HG03442 (cell line): ENCODE measurements around the gene KCTD21.
A peak's percentile ranks its signal among the peaks of the same experiment; 100 is the strongest.

Experiments
- ATAC-seq: cut with Tn5 transposase; IDR thresholded peaks from one replicate; pipeline ENCODE4 v1.9.1; 2021; ENCODE audit warnings: mild to moderate bottlenecking, moderate library complexity; ENCODE audit not compliant: unreplicated experiment

KCTD21 gene

DNA sequence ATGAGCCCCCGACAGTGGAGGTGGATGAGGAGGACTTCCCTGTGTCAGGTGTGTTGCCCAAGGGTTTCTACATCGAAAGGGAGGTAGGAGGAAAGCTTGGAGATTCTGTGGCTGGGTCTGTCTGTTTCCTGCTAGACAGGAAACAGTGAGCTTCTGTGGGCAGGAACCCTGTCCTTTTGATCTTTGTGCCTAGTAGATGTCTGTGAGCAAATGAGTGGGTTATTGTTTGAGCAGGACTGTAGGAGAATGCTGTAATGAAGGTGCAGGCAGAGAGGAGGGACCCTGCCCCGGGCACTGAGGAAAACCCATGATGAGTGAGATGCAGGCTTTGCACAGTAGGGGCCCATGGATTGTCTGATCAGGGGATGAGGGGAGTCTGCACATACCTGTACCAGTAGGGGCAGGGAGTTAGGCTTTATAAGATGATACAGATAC is 14.3 kb upstream of the KCTD21 start:
- ATAC-seq = no peak

DNA sequence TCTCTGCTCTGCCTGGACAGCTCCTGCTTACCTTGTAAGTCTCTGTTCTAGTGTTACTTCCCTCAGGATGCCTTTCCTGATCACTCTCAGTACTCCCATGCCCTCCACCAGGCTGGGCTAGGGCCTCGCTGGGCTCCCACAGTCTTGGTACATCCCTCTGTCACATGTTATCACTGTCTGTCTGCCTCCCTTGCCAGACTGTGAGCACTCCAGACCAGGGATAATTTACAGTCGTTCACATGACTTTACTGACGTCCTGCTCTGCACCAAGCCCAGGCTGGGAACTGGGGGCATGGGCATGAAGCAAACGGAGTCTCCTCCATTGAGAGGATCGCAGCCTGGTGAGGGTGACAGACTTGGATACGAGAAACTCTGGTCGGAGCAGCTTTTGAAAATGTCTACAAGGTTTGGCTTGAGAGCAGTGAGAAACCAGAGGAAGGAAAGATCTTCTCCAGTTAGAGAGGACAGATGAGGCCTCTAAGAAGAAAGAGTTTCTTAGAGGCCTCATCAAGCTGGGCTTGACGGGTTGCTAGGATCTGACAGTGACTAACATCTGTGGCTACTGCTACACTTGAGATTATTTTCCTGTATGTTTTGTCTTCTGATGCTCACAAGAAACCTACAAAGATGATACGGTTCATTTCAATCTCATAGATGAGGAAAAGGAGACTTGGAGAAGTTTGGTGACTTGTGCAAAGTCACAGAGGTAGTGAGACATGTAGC is 12.8 kb upstream of the KCTD21 start:
- no peak for ATAC-seq

DNA sequence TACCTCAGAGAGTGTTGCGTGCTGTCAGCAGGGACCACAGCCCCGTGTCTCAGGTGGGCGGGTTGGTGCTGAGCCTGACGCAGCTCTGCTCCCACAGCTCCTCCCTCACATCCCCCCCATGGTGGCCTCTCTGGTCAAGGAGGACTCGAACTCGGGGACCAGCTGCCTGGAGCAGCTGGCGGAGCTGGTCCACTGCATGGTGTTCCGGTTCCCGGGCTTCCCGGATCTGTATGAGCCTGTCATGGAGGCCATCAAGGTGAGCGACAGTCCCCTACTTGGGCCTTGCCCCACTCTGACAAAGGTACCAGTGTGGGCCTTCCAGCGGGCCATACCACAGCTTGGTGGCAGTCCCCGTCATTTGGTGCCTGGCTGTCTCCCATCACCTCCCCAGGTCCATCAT is 12.1 kb upstream of the KCTD21 start:
- ATAC-seq = no peak

DNA sequence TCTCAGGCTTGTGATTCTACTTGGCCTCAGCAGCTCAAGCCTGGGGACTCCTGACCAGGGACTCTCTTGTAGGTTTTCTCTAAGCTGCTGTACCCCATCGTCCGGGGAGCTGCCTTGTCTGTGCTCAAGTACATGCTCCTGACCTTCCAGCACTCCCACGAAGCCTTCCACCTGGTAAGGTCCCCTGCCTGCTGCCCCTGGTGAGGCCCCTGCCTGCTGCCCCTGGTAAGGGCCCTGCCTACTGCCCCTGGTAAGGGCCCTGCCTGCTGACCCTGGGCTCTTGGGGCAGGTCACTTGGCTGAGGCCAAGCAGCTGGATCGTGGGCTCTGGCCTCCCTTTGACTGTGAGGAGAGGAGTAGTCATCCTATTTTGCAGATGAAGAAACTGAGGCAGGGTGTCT is 11.6 kb upstream of the KCTD21 start:
- no peak for ATAC-seq

DNA sequence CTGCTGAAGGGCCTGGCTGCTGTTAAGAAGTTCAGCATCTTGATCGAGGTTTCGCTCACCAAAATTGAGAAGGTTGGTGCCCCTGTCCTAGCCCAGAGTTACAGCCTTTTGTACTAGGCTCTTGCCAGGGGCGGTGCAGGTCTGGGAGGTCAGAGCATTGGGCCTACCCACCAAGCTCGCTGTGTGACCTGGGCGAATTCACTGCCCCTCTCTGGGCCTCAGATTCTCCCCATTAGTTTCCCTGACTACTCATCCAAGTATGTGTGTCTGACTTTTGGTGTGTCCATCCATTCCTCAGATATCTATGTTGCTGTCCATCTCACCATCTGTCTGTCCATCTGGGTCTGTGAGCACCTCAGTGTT is 11.2 kb upstream of the KCTD21 start:
- no peak for ATAC-seq

DNA sequence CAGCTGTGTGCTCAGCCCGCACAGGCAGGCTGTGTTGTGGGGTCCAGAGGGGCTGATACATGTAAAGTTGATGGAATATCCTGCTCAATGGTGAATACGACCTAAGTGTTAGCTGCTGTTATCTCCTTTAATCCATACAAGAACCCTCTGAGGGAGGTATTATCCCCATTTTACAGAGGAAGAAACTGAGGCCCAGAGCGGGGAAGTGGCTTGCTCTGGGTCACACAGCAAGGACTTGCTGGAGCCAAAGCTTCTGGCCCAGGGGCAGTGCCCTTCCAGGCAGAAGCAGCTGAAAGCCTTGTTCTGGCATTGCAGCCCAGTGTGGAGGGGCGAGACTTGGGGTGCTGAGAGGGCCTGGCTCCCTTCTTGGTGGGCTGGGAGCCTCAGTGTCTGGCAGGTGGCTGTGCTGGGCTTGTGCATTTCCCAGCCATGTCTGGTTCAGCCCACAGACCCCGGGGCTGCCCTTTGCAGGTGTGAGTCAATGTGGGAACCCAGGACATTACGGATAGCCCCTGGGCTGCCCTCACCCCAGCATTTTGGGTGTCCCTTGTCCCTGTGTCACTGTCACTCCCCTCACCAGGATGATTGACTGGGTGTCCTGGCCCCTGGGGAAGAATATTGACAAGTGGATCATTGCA is 10.7 kb upstream of the KCTD21 start:
- no peak for ATAC-seq

DNA sequence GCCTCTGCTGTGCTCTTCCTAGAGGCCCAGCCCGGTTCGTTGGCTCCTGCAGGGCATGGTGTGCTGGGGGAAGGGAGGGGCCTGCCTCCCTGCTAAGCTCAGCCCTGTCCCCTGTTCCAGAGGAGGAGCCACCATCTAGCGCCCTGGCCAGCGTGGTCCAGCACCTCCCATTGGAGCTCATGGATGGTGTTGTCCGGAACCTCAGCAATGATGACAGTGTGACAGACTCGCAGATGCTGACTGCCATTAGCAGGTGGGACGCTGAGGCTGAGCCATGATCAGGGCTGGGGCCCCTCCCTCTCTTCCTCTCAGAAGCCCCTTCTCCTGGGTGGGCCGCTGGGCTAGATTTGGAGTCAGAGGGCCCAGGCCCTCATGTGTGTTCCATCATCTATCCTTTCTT is 9.4 kb upstream of the KCTD21 start:
- ATAC-seq = no peak

DNA sequence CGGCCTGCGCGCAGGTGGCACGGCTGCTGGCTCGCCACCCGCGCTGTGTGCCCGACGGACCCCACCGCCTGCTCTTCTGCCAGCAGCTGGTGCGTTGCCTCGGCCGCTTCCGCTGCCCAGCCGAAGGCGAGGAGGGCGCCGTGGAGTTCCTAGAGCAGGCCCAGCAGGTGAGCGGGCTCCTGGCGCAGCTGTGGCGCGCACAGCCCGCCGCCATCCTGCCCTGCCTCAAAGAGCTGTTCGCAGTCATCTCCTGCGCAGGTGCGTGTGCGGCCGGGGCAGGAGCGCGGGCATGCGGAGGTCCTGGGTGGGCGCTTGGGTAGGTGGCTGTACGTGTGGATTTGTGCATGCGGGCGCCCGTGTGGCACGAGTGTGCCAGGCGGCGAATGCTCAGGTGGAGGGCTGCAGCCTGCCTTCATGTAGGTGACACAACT is 8.2 kb upstream of the KCTD21 start:
- no peak for ATAC-seq

DNA sequence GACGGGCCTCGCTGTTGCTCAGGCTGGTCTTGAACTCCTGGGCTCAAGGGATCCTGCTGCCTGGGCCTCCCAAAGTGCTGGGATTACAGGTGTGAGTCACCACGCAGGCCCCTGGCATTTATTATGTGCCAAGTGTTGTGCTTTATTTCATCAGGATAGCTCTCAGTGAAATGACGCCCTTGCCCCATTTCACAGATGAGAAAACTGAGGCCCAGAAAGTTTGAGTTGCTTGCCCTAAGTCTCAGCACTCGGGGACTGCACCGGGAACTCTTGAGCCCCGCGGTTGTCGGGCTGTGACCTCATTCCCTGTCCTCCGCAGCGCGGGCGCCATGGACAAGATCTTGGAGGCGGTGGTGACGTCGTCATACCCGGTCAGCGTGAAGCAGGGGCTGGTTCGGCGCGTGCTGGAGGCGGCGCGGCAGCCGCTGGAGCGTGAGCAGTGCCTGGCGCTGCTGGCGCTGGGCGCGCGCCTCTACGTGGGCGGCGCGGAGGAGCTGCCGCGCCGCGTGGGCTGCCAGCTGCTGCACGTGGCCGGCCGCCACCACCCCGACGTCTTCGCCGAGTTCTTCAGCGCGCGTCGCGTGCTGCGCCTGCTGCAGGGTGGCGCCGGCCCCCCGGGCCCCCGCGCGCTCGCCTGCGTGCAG is 7.6 kb upstream of the KCTD21 start:
- ATAC-seq = no peak

DNA sequence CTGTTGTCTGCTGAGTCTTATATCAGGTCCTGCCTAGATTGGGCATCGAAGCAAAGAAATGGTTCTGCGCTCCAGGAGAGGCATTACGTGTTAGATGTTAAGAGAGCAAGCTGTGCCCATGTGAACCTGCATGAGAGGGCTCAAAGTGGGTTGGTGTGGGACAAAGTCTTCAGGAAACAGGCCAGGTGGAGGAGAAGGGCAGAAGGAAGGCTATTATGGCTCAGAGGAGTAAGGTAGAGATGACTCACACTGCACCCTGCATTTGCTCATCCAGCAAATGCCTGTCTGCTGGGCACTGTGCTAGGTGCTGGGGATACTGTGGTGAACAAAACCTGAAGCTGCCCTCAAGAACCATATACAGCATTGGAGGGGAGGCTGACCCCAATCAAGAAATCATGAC is 6.1 kb upstream of the KCTD21 start:
- ATAC-seq = no peak

DNA sequence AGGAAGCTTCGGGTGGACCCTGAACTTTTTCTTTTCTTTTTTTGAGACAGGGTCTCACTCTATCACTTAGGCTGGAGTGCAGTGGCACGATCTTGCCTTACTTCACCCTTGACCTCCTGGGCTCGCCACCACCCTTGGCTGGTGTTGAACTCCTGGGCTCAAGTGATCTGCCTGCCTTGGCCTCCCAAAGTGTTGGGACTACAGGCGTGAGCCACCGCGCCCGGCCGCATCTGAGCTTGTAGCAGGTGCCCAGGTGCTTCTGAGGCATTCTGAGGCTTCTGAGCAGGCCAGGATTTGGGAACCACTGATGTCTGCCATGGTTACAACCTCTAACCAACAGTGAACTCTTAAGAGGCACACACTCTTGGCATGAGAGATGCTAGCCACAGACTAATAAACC is 5.4 kb upstream of the KCTD21 start:
- no peak for ATAC-seq

DNA sequence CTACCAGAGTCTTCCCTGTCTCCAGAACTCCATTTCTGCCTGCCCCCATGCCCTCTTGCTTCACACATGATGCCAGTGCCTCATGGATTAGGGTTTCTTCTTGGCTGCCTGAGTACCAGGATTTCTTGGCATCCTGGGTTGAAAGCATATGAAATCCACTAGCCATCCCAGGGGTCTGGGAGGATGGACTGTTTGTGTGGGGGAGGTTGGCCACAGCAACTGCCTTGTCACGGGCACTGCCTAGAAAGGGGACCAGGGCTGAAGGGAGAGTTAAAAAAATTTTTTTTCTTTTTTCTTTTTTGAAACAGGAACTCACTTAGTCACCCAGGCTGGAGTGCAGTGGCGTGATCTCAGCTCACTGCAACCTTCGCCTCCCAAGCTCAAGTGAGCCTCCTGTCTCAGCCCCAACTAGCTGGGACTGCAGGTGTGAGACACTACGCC is 4.5 kb upstream of the KCTD21 start:
- ATAC-seq = no peak

DNA sequence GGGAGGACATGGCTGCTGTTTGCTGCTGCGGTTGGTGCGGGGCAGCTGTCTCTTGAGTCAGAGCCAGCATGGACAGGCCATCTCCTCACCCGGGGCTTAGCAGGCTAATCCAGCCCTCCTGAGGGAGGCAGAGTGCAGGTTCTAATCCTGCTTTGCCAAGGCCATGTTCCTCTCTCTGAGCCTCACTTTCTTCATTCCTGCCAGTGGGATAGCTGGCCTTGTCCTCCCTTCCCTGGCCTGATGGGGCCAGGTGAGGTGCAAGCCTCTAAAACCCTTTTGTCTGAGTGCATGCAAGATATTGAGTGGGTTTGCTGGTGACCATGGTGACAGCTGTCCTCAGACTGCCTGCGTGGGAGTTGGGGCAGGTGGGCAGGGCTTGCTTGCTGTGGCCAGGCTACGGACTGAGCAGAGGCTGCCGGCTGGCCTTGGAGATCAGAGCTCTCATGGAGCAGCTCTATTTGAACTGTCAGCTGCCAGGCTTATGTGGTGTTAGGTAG is 3.8 kb upstream of the KCTD21 start:
- no peak for ATAC-seq

DNA sequence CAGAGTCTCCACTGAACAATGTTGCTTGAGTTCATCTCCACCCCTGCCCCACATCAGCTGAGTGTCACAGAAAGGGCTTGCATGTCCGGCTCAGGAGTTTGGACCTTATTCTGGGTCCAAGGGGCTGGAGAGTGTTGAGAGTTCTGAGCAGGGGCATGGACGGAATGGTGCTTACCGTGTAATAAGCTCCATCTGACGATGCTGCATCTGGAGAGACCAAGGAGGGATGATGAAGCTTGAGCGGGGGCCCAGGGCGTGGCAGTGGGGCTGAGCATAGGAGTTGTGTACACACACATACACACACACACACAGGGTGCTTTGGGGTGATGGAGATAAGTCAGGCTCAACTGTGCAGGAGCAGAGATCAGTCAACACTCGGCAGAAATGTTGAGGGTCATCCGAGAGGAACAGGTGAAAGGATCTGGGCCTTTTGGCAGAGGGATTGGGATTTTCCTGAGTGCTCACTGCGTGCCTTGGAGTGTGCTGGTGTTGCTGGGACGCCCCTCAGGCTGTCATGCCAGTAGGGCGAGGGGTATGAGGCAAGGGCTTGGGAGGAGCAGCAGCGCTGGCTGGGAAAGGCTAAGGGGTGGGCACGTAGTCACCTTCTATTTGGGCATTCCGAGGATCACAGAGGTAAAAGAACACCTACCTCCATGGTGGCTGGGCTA is 2.6 kb upstream of the KCTD21 start:
- ATAC-seq = no peak

DNA sequence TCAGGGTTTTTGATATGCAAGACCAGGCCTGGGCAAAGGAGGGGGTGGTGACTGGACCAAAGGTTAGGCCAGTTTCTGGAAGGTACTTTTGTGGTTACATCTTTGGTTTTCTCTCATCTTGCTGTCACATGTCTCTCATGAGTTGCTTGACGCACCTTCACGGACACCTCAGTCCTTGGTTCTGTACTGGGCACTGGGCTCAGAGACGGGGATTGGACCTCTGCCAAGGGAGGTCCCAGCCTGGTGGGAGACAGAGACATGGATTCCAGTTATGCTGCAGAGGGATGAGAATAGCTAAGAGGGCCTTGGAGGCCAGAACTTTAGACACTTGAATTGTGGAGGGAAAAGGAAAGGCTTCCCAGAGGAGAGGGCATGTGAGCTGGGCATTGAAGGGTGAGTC is 1.9 kb upstream of the KCTD21 start:
- ATAC-seq = no peak

DNA sequence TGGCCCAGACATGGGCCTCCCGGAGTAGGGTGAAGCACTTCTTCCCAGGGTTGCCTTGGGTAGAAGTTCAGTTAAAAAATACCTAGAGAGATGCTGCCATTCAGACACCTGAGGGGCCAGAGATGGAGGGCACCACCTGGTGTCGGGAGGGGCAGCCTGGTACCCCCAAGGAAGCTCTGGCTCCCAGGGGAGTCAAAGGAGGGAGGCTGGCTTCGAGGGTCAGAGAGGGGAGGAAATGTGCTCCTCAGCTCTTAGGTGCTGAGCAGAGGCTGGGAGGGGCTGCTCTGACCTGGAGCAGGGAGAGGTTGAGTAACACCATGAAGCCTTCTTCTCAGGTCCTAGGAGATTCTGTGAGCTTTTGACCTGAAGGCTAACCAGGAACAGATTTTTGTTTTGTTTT is 1.4 kb upstream of the KCTD21 start:
- ATAC-seq = no peak

DNA sequence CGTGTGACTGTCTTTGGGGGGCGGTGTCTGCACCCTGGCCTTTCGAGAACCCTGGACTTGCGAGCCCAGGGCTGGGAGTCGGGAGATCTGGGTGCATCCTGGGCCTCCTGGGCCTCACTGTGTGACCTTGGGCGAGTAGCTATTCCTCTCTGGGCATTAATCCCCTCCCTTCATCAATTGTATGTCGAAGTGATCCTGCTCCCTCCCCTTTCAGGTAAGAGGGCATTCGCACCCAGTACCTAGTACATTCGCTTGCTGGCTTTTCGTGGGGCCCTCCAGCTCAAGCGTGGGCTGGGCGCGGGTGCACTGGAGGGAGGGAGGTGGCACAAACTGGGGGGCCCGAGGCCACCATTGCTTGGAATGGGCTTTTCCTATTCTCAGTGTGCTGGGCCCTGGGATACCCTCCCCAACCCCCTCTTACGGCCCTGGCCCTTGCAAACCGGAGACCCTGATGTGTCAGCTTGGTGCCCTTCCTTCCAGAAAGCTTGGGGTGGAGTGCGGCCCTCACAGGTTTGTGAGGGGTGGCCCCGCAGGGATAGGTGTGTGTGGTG is 823 bp upstream of the KCTD21 start:
- no peak for ATAC-seq

DNA sequence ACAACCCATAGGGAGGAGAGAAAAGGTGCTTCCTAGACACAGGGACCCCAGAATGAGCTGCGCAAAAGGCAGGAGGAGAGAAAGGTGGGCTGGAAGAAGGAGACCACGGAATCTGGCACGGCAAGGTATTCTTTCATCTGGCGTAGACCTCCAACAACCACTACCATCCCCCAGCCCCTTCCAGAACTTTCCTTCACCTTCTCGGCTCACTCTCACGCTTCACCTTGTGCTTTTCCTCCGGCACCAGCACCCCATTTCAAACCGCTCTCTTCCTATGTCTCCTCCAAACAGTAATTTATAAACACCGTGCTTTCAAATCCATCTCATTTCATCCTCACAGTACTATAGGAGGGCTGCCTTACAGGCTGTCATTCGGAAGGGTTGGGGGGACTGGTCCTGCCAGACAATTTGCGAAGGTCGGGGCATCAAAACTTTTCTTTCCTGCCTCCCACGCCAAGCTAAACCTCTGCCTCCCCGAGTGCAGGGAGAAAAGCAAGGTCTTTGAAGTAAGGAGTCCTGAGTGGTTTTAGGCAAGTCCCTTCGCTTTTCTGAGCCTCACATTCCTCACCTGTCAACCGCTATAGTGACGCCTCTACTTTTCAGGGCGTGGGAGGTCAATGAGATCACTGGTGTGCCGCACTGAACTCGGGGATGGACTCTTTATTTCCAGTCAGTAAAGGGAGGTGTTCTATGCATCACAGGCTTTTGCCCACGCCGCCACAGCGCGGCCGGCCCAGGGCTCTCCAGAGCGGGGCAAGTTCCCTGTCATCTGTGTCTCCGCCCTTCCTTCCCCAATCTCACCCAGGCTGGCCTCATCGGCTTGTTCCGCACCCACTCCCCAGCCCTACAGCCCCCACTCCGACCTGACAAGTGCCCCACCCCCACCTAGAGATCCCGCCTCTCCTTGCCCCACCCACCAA is 800 bp downstream of the KCTD21 start:
- peak; percentile 14 for ATAC-seq

DNA sequence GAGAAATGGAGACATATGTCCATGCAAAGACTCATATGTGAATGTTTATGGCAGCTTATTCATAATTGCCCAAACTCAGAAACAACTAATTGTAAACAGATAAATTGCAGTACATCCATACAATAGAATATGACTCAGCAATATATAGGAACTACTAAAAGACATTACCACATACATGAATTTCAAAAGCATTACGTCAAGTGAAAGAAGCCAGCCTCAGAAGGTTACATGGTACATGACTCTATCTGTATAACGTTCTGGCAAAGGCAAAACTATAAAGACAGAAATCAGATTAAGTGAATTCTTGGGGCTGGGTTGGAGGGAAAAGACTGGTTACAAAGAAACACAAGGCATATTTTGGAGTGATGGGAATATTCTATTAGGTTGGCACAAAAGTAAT is 7.2 kb downstream of the KCTD21 start:
- ATAC-seq = no peak

DNA sequence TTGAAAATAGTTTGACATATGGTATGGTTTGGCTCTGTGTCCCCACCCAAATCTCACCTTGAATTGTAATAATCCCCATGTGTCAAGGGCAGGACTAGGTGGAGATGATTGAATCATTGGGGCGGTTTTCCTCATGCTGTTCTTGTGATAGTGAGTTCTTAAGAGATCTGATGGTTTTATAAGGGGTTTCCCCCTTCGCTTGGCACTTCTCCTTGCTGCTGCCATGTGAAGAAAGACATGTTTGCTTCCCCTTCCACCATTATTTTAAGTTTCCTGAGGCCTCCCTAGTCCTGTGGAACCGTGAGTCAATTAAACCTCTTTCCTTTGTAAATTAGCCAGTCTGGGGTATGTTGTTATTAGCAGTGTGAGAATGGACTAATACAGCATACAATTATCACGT is 7.7 kb downstream of the KCTD21 start:
- no peak for ATAC-seq
